ENCODE measurements around the gene VWA5B2. TPM values are rescaled to one million over a fixed set of nuclear protein-coding genes. Genes with fewer than 3 reads are reported as not detected.

VWA5B2 gene
- total RNA-seq, 4 donors from 2014 or later, result 0.21 to 1.8 (median 0.22) TPM; not detected in 1

- DNase-seq (ENCODE audit: low spot score in 2 of 2), result no peak
- H3K9me3 ChIP-seq, result no peaks in the 10 kb centered on the region
- no peak overlapping the region for H3K4me3 ChIP-seq
- WGBS, 2 donors, result 80 to 82% methylated on average over 8 of the region's 8 CpGs
- H3K27ac ChIP-seq, result no peak overlapping the region
- peaks cover 0 to 15% of the 10 kb centered on the region in 2 donors for H3K27me3 ChIP-seq
- H3K4me1 ChIP-seq, result no peaks in the 10 kb centered on the region
- TF ChIP-seq CTCF (IDR thresholded peaks at IDR 0.05), result no peak
- no peak for TF ChIP-seq EP300 (IDR thresholded peaks at IDR 0.05)
- TF ChIP-seq POLR2A (IDR thresholded peaks at IDR 0.05), result no peak
- H3K36me3 ChIP-seq, result no peaks in the 10 kb centered on the region
These were observed 25.9 kb upstream of the VWA5B2 start for GRCh38 chr3:184203526-184203925.

- DNase-seq (ENCODE audit: low spot score in 2 of 2), result no peak
- 54 to 62% methylated on average over 11 of the region's 11 CpGs for WGBS, 2 donors
- no peak for TF ChIP-seq CTCF (IDR thresholded peaks at IDR 0.05)
- TF ChIP-seq POLR2A (IDR thresholded peaks at IDR 0.05), result no peak
- no peak for TF ChIP-seq EP300 (IDR thresholded peaks at IDR 0.05)
- H3K36me3 ChIP-seq, result no peaks in the 10 kb centered on the region
- H3K27ac ChIP-seq, result no peak overlapping the region
- no peaks in the 10 kb centered on the region for H3K4me1 ChIP-seq
- H3K27me3 ChIP-seq, result peaks cover 0 to 15% of the 10 kb centered on the region in 2 donors
- H3K9me3 ChIP-seq, result no peaks in the 10 kb centered on the region
- no peak overlapping the region for H3K4me3 ChIP-seq
These were observed 20.1 kb upstream of the VWA5B2 start for GRCh38 chr3:184209146-184209923.

GRCh38 chr3:184211297-184211696 is 18.1 kb upstream of the VWA5B2 start:
- 76 to 80% methylated on average over 5 of the region's 5 CpGs for WGBS, 2 donors

GRCh38 chr3:184211718-184212117 is 17.7 kb upstream of the VWA5B2 start:
- TF ChIP-seq CTCF (IDR thresholded peaks at IDR 0.05), result no peak
- no peak for TF ChIP-seq EP300 (IDR thresholded peaks at IDR 0.05)
- no peak overlapping the region for H3K27ac ChIP-seq
- H3K27me3 ChIP-seq, result peaks cover 0 to 5% of the 10 kb centered on the region in 2 donors
- no peaks in the 10 kb centered on the region for H3K9me3 ChIP-seq
- H3K36me3 ChIP-seq, result no peaks in the 10 kb centered on the region
- 74 to 76% methylated on average over 5 of the region's 5 CpGs for WGBS, 2 donors
- no peak overlapping the region for H3K4me3 ChIP-seq
- no peaks in the 10 kb centered on the region for H3K4me1 ChIP-seq
- DNase-seq (ENCODE audit: low spot score in 2 of 2), result no peak

More at GRCh38 chr3:184211297-184211696, 18.1 kb upstream of the VWA5B2 start:
- H3K4me1 ChIP-seq, result no peaks in the 10 kb centered on the region
- H3K9me3 ChIP-seq, result no peaks in the 10 kb centered on the region
- H3K27me3 ChIP-seq, result peaks cover 0 to 9% of the 10 kb centered on the region in 2 donors
- no peaks in the 10 kb centered on the region for H3K36me3 ChIP-seq
- no peak overlapping the region for H3K27ac ChIP-seq
- TF ChIP-seq CTCF (IDR thresholded peaks at IDR 0.05) (no peak), POLR2A (IDR thresholded peaks at IDR 0.05) (no peak)
- no peak for DNase-seq (ENCODE audit: low spot score in 2 of 2)
- no peak overlapping the region for H3K4me3 ChIP-seq

- Histone ChIP-seq H3K4me3 (no peak overlapping the region), H3K27ac (no peak overlapping the region), H3K27me3 (peaks cover 0 to 14% of the 10 kb centered on the region in 2 donors), H3K9me3 (no peaks in the 10 kb centered on the region), H3K4me1 (no peaks in the 10 kb centered on the region), H3K36me3 (no peaks in the 10 kb centered on the region)
- TF ChIP-seq EP300 (IDR thresholded peaks at IDR 0.05) (no peak), POLR2A (IDR thresholded peaks at IDR 0.05) (no peak), CTCF (IDR thresholded peaks at IDR 0.05) (no peak)
- WGBS, 2 donors, result 39 to 58% methylated on average over 4 of the region's 4 CpGs
- DNase-seq (ENCODE audit: low spot score in 2 of 2), result no peak
These were observed 10.6 kb upstream of the VWA5B2 start for GRCh38 chr3:184218814-184219213.

Data from tibial nerve (tissue), 4 donors.